Hippocampal formation (tissue), 2 donors: Measurements from ENCODE around the gene KREMEN1.
"Not testable (repeated sequence)": the region's sequence is repeated elsewhere in the genome, so short reads cannot be mapped to it uniquely, and the experiment has no call there.

Experiments
- DNase-seq, 2 donors: peaks; one replicate each; lab custom pipeline; 2025; lab: John Stamatoyannopoulos, UW

The KREMEN1 gene

GRCh38 chr22:29078869-29079207, 6.0 kb downstream of the KREMEN1 start:
- no peak for DNase-seq

GRCh38 chr22:29079218-29079901, 6.5 kb downstream of the KREMEN1 start:
- no peak for DNase-seq

- DNase-seq, result no peak
Measured at GRCh38 chr22:29080106-29080975, 7.5 kb downstream of the KREMEN1 start.

GRCh38 chr22:29081517-29082236, 8.8 kb downstream of the KREMEN1 start:
- no peak for DNase-seq

GRCh38 chr22:29082826-29083545, 10.2 kb downstream of the KREMEN1 start:
- DNase-seq, result no peak

- DNase-seq, result not testable (repeated sequence)
Measured at GRCh38 chr22:29083576-29083932, 10.7 kb downstream of the KREMEN1 start.

GRCh38 chr22:29083933-29084591, 11.2 kb downstream of the KREMEN1 start:
- no peak for DNase-seq

GRCh38 chr22:29087012-29087411, 14.2 kb downstream of the KREMEN1 start:
- DNase-seq, result no peak

- no peak for DNase-seq
Measured at GRCh38 chr22:29088809-29089208, 16.0 kb downstream of the KREMEN1 start.

- DNase-seq, result no peak
Measured at GRCh38 chr22:29089507-29089906, 16.7 kb downstream of the KREMEN1 start.

GRCh38 chr22:29090039-29090438, 17.2 kb downstream of the KREMEN1 start:
- no peak for DNase-seq

GRCh38 chr22:29092243-29092642, 19.4 kb downstream of the KREMEN1 start:
- no peak for DNase-seq

- no peak for DNase-seq
Measured at GRCh38 chr22:29093030-29093429, 20.2 kb downstream of the KREMEN1 start.

GRCh38 chr22:29093501-29094300, 20.9 kb downstream of the KREMEN1 start:
- no peak for DNase-seq

- DNase-seq, result no peak
Measured at GRCh38 chr22:29095459-29095858, 22.6 kb downstream of the KREMEN1 start.

- DNase-seq, result peak; percentile 17 to 46
Measured at GRCh38 chr22:29096736-29097669, 24.2 kb downstream of the KREMEN1 start.

GRCh38 chr22:29098296-29098695, 25.5 kb downstream of the KREMEN1 start:
- DNase-seq, result no peak

- DNase-seq, result no peak
Measured at GRCh38 chr22:29102300-29102699, 29.5 kb downstream of the KREMEN1 start.

GRCh38 chr22:29103121-29103520, 30.3 kb downstream of the KREMEN1 start:
- DNase-seq, result no peak

GRCh38 chr22:29105468-29105867, 32.6 kb downstream of the KREMEN1 start:
- DNase-seq, result no peak
